Mammary epithelial cell (primary cell): Measurements from ENCODE around the gene CDKN2B-AS1.

Source experiments
- CTCF ChIP-seq, 2 donors: IDR thresholded peaks in 1 of 2; conservative IDR thresholded peaks in 1 of 2; 2 replicates each; pipeline ENCODE4 v1.5.1; 2011 to 2012; ENCODE audit warnings: inconsistent platforms in 2 of 2, low read length in 2 of 2, mild to moderate bottlenecking in 2 of 2, control low read depth in 1 of 2, low read depth in 1 of 2; ENCODE audit not compliant: insufficient read depth in 1 of 2; ENCODE audit errors: extremely low read depth in 1 of 2
- EZH2 ChIP-seq: IDR thresholded peaks from 2 replicates; pipeline ENCODE4 v1.6.1; 2012; ENCODE audit warnings: low read length, inconsistent platforms, borderline replicate concordance

- TF ChIP-seq CTCF (conservative IDR thresholded peaks at IDR 0.05 in 1 of 2, IDR thresholded peaks at IDR 0.05 in 1 of 2; ENCODE audit: extremely low read depth in 1 of 2, insufficient read depth in 1 of 2, low read depth in 1 of 2, low read length in 2 of 2) (no peak), EZH2 (no peak)
These were observed 18.2 kb upstream of the CDKN2B-AS1 start for GRCh38 chr9:21976334-21976875.
